ENCODE measurements around the gene UBALD1.
"Not testable (repeated sequence)": the region's sequence is repeated elsewhere in the genome, so short reads cannot be mapped to it uniquely, and the experiment has no call there.

UBALD1 gene

GRCh38 chr16:4599037-4599436 lies 15.7 kb downstream of the UBALD1 start:
- in situ Hi-C loops (cut with HindIII; ENCODE audit: low sequenced_read_pairs): no loop called here

- in situ Hi-C loops (cut with HindIII; ENCODE audit: low sequenced_read_pairs): no loop called here
Observed at GRCh38 chr16:4597174-4597573, 17.5 kb downstream of the UBALD1 start.

GRCh38 chr16:4594433-4595410 lies 20.0 kb downstream of the UBALD1 start:
- in situ Hi-C loops (cut with HindIII; ENCODE audit: low sequenced_read_pairs): no loop called here

GRCh38 chr16:4593086-4593485 lies 21.6 kb downstream of the UBALD1 start:
- in situ Hi-C loops (cut with HindIII; ENCODE audit: low sequenced_read_pairs): no loop called here

- in situ Hi-C loops (cut with HindIII; ENCODE audit: low sequenced_read_pairs): no loop called here
Observed at GRCh38 chr16:4591706-4592470, 22.8 kb downstream of the UBALD1 start.

GRCh38 chr16:4591191-4591590 lies 23.5 kb downstream of the UBALD1 start:
- in situ Hi-C loops (cut with HindIII; ENCODE audit: low sequenced_read_pairs): no loop called here

GRCh38 chr16:4588961-4589360 lies 25.7 kb downstream of the UBALD1 start:
- in situ Hi-C loops (cut with HindIII; ENCODE audit: low sequenced_read_pairs): no loop called here

- in situ Hi-C loops (cut with HindIII; ENCODE audit: low sequenced_read_pairs): no loop called here
Observed at GRCh38 chr16:4588386-4588785, 26.3 kb downstream of the UBALD1 start.

GRCh38 chr16:4586291-4586690 lies 28.4 kb downstream of the UBALD1 start:
- in situ Hi-C loops (cut with HindIII; ENCODE audit: low sequenced_read_pairs): no loop called here

- in situ Hi-C loops (cut with HindIII; ENCODE audit: low sequenced_read_pairs): no loop called here
Observed at GRCh38 chr16:4583906-4584305, 30.8 kb downstream of the UBALD1 start.

GRCh38 chr16:4580250-4580649 lies 34.4 kb downstream of the UBALD1 start:
- in situ Hi-C loops (cut with HindIII; ENCODE audit: low sequenced_read_pairs): no loop called here

- in situ Hi-C loops (cut with HindIII; ENCODE audit: low sequenced_read_pairs): no loop called here
Observed at GRCh38 chr16:4578961-4579530, 35.6 kb downstream of the UBALD1 start.

- in situ Hi-C loops (cut with HindIII; ENCODE audit: low sequenced_read_pairs): no loop called here
Observed at GRCh38 chr16:4576008-4576407, 38.7 kb downstream of the UBALD1 start.

- in situ Hi-C loops (cut with HindIII; ENCODE audit: low sequenced_read_pairs): no loop called here
Observed at GRCh38 chr16:4574919-4575705, 39.6 kb downstream of the UBALD1 start.

- in situ Hi-C loops (cut with HindIII; ENCODE audit: low sequenced_read_pairs): not testable (repeated sequence)
Observed at GRCh38 chr16:4573926-4574325, 40.8 kb downstream of the UBALD1 start.

- in situ Hi-C loops (cut with HindIII; ENCODE audit: low sequenced_read_pairs): no loop called here
Observed at GRCh38 chr16:4572715-4573114, 42.0 kb downstream of the UBALD1 start.

- in situ Hi-C loops (cut with HindIII; ENCODE audit: low sequenced_read_pairs): no loop called here
Observed at GRCh38 chr16:4570688-4571321, 43.9 kb downstream of the UBALD1 start.

GRCh38 chr16:4570086-4570485 lies 44.6 kb downstream of the UBALD1 start:
- in situ Hi-C loops (cut with HindIII; ENCODE audit: low sequenced_read_pairs): no loop called here

- in situ Hi-C loops (cut with HindIII; ENCODE audit: low sequenced_read_pairs): no loop called here
Observed at GRCh38 chr16:4566144-4566543, 48.5 kb downstream of the UBALD1 start.

- in situ Hi-C loops (cut with HindIII; ENCODE audit: low sequenced_read_pairs): no loop called here
Observed at GRCh38 chr16:4564661-4565267, 49.9 kb downstream of the UBALD1 start.
